GM19099 (cell line): ENCODE results near the gene UBE2K.

ENCODE experiments used
- POLR2A ChIP-seq: IDR thresholded peaks from 3 replicates; pipeline ENCODE4 v1.6.1; 2011; ENCODE audit warnings: low read depth; ENCODE audit not compliant: insufficient read length; ENCODE audit errors: extremely low read depth

The UBE2K gene

DNA sequence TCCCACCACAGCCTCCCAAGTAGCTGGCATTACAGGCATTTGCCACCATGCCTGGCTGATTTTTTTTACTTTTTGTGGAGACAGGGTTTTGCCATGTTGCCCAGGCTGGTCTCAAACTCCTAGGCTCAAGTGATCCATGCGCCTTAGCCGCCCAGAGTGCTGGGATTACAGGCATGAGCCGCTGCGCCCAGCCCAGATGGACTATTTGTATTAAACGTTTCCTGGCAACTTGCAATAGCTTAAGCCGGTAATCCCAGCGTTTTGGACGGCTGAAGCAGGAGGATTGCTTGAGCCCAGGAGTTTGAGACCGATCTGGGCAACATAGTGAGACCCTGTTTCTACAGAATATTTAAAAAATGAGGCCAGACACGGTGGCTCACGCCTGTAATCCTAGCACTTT is 18.4 kb downstream of the UBE2K start:
- no peak for TF ChIP-seq POLR2A

DNA sequence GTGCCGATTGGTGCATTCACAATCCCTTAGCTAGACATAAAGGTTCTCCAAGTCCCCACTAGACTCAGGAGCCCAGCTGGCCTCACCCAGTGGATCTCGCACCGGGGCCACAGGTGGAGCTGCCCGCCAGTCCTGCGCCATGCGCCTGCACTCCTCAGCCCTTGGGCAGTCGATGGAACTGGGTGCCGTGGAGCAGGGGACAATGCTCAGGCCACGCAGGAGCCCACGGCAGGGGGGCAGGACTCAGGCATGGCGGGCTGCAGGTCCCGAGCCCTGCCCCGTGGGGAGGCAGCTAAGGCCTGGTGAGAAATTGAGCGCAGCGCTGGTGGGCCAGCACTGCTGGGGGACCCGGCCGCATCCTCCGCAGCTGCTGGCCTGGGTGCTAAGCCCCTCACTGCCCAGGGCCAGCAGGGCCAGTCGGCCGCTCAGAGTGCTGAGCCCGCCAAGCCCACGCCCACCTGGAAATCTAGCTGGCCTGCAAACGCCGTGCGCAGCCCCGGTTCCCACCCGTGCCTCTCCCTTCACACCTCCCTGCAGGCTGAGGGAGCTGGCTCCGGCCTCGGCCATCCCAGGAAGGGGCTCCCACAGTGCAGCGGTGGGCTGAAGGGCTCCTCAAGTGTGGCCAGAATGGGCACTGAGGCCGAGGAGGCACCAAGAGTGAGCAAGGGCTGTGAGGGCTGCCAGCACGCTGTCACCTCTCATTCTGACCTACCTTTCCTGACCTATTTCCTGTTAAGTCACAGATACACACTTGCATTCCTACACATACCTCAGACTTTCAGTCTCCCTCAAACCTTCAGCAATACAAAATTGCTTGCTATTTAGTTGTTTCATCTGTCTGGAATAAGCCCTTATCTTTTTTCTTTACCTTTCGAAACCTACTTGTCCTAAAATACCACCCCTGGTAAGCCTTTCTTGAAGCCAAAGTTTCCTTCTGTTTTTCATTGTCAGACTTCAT is 20.7 kb downstream of the UBE2K start:
- no peak for TF ChIP-seq POLR2A

DNA sequence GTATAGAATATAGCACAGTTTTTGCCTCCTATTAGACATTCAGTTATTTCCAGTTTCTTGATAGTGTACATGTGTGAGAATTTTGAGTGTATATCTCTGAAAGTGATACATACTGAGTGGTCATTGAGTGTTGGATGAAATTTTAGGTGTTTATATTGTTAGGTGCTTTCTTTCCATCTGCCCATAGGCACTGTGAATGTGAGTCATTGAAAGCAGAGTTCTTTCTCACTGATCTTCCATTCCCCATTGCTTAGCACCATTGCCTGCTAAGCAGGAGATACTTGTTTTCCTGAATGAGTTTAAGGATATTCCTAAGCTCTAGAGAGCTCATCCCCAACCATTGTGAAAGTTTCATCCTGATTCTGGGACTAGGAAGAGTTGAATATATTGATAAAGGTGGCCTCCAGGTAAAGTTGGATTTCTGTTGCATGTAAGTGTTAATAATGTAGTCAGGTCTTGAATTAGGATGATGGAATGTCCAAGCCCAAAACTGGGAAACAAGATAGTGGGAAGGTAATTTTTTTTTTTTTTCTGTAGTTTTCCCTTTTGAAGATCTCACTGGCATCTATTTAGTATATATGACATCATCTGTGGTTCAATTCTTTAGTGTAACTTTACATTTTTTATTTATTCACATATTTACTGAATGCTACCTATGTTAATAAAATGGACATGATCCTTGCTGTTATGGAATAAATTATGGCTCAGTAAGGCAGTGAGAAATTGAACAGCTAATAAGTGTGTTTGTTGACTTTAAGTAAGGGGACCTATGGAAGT is 22.1 kb downstream of the UBE2K start:
- TF ChIP-seq POLR2A, result no peak

DNA sequence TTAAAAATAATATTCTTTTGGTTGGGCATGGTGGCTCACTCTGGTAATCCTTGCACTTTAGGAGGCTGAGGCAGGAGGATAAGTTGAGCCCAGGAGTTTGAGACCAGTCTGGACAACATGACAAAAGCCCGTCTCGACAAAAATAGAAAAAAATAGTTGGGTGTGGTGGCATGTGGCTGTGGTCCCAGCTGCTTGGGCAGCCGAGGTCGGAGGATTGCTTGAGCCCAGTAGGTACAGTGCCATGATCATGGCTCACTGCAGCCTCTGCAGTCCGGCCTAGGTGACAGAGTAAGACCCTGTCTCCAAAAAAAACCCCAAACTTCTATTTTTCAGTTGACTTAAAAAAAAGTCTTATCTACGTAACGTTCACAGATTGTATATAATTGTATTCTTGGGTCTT is 23.9 kb downstream of the UBE2K start:
- TF ChIP-seq POLR2A, result no peak

DNA sequence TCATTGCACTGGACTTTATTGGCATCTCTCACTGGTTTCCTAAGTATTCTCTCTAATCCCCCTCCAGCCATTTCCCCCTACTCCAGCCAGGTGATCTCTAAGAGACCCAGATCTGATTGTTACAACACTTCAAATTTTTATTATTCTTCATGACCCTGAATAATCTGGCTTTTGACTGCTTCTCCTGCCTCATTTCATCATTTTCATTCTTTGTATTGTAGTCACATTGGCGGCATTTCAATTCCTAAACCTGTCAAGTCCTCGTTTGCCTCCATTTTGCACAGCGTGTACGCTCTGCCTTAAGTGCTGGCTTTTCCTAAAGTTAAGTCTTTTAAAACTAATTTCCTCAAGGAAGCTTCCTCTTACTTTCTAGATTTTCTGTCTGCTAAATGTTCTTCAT is 31.6 kb downstream of the UBE2K start:
- TF ChIP-seq POLR2A, result no peak

DNA sequence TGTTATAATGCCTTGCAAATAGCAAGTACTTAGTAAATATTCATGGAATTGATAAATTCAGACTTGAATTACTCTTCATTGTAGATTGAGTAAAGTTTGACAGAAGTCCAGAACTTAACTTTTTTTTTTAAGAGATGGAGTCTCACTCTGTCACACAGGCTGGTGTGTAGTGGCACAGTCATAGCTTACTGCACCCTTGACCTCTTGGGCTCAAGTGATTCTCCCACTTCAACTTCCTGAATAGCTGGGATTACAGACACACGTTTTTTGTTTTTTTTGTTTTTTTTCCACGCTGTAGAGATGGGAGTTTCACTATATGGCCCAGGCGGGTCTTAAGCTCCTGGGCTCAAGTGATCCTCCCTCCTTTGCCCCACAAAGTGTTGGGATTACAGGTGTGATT is 32.1 kb downstream of the UBE2K start:
- no peak for TF ChIP-seq POLR2A

DNA sequence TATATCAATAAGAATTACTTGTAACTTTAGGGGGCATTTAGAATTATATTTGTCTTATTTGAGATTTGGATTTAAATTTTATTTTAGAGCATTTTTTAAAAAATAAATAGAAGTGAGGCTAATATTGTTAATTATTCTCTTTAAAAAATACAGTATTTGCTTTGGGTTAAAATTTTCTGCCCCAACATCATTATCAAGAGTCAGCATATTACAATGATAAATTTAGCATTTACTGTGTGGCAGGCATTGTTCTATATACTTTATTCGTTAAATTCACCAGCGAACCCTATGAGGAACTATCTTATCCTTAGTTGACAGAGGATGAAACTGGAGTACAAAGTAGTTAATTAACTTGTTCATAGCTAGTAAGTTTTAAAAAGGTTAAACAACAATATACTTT is 34.0 kb downstream of the UBE2K start:
- TF ChIP-seq POLR2A, result no peak

DNA sequence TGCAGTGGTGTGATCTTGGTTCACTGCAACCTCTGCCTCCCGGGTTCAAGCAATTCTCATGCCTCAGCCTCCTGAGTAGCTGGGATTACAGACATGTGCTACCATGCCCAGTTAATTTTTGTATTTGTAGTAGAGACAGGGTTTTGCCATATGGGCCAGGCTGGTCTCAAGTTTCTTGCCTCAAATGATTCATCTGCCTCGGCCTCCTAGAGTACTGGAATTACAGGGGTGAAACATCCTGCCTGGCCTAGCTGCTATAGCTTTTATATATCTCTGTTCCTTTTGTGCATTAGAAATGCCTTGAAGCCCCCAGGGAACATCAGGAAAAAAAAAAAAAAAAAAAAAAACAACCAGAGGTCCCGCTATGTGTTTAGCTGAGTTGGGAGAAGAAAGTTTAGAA is 34.8 kb downstream of the UBE2K start:
- no peak for TF ChIP-seq POLR2A

DNA sequence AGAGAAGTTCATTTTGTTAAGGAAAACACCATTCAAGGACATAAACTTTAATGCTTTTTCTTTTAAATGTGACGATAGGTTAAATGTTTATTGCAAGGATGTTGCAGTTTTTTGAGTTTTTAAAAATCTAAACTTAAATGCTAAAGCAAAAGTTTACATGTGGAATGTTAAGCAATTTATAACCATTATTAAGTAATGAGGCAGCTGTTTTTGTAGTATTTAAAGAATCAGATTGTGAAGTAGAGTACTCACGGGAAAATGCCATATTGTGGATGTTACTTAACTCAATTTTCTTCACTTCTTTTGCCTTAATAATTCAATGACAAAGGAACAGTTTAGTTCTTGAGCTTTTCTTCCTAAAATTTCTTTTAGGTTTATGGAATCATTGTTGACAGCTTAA is 43.5 kb downstream of the UBE2K start:
- no peak for TF ChIP-seq POLR2A

DNA sequence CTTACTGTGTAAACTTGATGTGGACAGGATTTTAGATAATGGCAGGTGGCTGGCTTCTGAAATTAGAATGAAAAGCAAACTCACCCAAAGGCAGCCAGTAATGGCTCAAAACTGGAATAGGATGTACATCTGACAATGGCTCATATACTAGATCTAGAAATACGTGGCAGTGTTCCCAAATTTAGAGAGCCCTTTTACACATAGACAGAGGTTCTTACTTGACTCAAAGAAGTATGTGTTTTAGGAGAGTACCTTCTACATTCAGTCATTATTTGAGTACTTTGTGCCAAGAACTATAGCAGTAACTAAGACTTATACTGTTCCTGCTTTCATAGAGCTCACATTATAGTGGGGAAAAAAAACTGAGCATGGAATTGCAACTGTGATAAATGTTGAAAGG is 48.0 kb downstream of the UBE2K start:
- TF ChIP-seq POLR2A, result no peak

DNA sequence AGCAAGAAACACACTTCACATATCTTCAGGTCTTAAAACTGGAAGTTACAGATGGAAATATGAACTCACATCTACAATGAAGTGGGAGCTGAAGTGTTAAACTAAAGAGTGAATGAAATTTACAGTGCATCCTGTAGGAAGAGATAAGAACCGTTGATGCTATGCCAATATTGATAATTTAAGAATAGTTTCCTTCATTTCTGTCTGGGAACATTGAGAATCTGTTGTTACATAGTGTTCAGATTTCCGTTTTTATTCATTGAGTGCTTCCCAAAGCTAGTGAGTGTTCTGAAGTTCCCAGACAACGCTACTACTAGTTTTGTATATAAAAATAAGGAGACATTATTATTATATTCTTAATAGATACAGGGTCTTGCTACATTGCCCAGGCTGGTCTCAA is 52.3 kb downstream of the UBE2K start:
- TF ChIP-seq POLR2A, result no peak

DNA sequence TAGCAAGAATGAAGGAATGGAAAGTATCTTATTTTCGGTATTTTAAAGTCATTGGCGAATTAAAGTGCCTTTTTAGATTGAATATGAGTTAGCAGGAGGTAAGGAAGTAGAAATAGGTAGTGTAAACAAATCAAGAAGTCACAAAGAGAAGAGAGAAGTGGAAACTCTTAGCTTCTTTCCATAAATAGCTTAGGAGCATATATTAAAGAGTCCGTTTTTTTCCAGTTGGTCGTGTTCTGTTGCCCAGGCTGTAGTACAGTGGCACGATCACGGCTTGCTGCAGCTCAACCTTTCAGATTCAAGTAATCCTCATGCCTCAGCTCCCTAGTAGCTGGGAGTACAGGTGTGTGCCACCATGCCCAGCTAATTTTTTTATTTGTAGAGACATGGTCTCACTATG is 56.4 kb downstream of the UBE2K start:
- no peak for TF ChIP-seq POLR2A

DNA sequence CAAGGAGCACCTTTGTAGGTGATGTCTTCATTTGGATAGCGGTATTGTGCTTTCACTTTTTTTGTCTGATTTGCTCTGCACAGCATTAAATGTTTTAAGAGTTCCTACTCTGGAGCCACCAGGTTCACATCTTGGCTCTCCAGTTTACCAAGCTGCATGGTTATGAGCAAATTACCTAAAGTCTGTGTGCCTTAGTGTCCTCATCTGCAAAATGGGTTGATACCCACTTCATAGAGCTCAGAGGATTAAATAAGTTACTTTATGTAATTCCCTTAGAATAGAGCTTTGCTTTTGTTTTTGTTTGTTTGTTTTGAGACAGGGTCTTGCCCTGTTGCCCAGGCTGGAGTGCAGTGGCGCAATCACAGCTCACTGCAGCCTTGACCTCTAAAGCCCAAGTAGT is 58.2 kb downstream of the UBE2K start:
- TF ChIP-seq POLR2A, result no peak

DNA sequence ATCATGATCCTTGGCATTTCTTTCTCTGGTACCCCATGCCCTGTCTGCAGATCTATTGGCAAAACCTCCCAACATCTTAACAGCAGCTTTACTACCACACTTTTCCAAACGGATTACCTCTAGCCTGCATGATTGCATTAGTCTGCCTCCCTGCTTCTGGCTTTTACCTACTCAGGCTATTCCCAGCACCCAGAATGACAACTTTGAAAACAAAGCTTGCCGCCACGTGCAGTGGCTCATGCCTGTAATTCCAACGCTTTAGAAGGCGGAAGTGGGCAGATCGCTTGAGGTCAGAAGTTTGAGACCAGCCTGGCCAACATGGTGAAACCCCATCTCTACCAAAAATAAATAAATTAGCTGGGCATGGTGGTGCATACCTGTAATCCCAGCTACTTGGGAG is 60.2 kb downstream of the UBE2K start:
- TF ChIP-seq POLR2A, result no peak

DNA sequence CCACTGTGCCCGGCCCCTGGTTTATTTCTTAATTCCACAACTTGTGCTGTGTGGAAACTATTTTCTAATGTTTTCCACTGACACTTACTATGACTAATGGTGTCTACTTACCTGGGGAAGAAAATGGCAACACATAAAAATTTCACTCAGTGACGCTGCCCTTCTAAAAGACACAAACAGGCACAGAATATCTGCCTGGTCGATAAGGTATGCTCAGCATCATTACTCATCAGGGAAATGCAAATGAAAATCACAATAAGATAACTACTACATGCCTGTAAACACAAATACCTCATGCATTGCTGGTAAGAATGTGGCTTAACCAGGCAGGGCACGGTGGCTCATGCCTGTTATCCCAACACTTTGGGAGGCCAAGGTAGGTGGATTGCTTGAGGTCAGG is 61.6 kb downstream of the UBE2K start:
- no peak for TF ChIP-seq POLR2A

DNA sequence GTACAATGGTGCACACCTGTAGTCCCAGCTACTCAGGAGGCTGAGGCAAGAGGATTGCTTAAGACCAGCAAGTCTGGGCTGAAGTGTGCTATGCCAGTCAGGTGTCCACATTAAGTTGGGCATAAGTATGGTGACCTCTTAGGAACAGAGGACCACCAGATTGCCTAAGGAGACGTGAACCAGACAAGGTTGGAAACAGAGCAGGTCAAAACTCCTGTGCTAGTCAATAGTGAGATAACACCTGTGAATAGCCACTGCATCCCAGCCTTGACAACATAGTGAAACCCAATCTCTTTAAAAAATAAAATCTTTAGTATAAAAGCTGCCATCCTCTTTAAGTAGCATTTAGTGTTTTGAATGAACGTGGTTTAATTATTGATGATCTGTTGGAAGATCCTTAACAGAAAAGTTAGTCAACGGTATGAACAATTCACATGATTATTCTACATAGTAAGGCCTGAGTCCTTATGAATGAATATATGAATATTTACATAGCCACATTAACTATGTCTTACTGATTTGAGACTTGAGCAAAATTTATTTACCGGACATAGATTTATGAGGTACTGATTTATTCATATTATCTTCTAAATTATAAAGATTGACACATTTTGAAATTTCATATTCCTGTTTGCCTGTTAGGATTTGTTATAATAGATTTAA is 63.2 kb downstream of the UBE2K start:
- no peak for TF ChIP-seq POLR2A
